ENCODE results near the gene MLC1.

DNA sequence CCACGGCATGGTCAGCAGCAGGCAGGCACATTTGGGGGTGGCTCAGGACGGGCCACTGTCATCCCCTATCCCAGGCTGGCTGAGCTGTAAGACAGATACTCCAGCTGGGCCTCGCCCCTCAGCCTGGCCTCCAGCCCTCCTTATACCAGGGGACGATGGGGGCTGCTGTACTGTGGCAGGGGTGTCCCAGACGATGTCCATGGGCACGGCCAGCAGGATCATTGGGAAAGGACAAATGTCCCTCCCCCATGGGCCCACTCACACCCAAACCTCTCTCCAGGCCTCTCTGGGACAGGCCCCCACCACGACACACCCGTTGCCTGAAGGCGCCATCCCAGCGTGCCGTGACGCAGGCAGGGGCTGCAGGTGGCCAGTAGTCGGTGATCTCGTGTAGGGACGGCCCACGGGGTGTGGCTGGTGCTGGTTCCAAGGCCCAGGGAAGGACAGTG, 71.1 kb downstream of the MLC1 start:
- TF ChIP-seq POLR2AphosphoS5 (IDR thresholded peaks at IDR 0.05): no peak
- TF ChIP-seq, protein P1, sequence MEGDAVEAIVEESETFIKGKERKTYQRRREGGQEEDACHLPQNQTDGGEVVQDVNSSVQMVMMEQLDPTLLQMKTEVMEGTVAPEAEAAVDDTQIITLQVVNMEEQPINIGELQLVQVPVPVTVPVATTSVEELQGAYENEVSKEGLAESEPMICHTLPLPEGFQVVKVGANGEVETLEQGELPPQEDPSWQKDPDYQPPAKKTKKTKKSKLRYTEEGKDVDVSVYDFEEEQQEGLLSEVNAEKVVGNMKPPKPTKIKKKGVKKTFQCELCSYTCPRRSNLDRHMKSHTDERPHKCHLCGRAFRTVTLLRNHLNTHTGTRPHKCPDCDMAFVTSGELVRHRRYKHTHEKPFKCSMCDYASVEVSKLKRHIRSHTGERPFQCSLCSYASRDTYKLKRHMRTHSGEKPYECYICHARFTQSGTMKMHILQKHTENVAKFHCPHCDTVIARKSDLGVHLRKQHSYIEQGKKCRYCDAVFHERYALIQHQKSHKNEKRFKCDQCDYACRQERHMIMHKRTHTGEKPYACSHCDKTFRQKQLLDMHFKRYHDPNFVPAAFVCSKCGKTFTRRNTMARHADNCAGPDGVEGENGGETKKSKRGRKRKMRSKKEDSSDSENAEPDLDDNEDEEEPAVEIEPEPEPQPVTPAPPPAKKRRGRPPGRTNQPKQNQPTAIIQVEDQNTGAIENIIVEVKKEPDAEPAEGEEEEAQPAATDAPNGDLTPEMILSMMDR (IDR thresholded peaks at IDR 0.05): no peak
- TF ChIP-seq POLR2A (IDR thresholded peaks at IDR 0.05): no peak
- TF ChIP-seq EP300 (IDR thresholded peaks at IDR 0.05): no peak
